ENCODE data around the gene UBXN11.

GRCh38 chr1:26296340-26297056 is 9.9 kb downstream of the UBXN11 start:
- TF ChIP-seq CTCF (IDR thresholded peaks at IDR 0.05) (no peak), EP300 (IDR thresholded peaks at IDR 0.05) (no peak), POLR2A (IDR thresholded peaks at IDR 0.05) (no peak)
